HEK293T (cell line): Measurements from ENCODE around the gene OR1S2.

ENCODE experiments used
- ELF4 ChIP-seq: fragments of 450-650 bp; IDR thresholded peaks from 2 replicates; pipeline ENCODE4 v1.6.1; 2017; ENCODE audit warnings: antibody characterized with exemption
- FOXA1 ChIP-seq: fragments of 450-650 bp; IDR thresholded peaks from 2 replicates; pipeline ENCODE4 v1.6.1; 2016; ENCODE audit warnings: mild to moderate bottlenecking
- LEF1 ChIP-seq: fragments of 450-650 bp; IDR thresholded peaks from 2 replicates; pipeline ENCODE4 v1.6.1; 2017; ENCODE audit warnings: mild to moderate bottlenecking, borderline replicate concordance
- SP1 ChIP-seq: fragments of 450-650 bp; IDR thresholded peaks from 2 replicates; pipeline ENCODE4 v1.6.1; 2017
- SUZ12 ChIP-seq: fragments of 450-650 bp; IDR thresholded peaks from 2 replicates; pipeline ENCODE4 v1.6.1; 2016; ENCODE audit warnings: mild to moderate bottlenecking

DNA sequence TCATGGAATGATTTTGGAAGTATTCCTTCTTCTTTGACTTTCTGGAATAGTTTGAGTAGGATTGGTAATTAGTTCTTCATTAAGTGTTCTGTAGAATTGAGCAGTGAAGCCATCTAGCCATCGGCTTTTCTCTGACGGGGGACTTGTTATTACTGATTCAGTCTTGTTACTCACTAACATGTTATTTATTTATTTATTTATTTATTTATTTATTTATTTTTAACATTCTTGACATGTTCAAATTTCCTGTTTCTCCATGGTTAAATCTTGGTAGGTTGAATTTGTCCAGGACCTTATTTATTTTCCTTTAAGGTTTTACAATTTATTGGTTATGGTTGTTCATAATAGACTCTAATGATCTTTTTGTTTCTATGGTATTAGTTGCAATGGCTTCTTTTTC is 40.0 kb upstream of the OR1S2 start:
- TF ChIP-seq LEF1 = no peak
- no peak for TF ChIP-seq ELF4
- no peak for TF ChIP-seq FOXA1
- TF ChIP-seq SP1 = no peak
- no peak for TF ChIP-seq SUZ12
